DND-41 (cell line): ENCODE results near the gene SPATA6L.

Experiments used
- ATAC-seq: fragments of 200-7000 bp; cut with Tn5 transposase; 3 replicates; pipeline ENCODE4 v1.9.1; 2021; ENCODE audit warnings: low read depth; ENCODE audit not compliant: insufficient read depth
- DNase-seq: peaks from one replicate; pipeline ENCODE4 v3.0.0-alpha.2; 2020
- H2AFZ ChIP-seq: 2 replicates; pipeline ENCODE4 v1.6.0; 2012; ENCODE audit warnings: low read depth, low read length
- H3K27ac ChIP-seq: 2 replicates; pipeline ENCODE4 v1.5.1; 2012; ENCODE audit warnings: low read length, inconsistent platforms
- H3K27me3 ChIP-seq: fragments of 200-600 bp; sonication (generic); 2 replicates; pipeline ENCODE4 v1.6.0; 2012; ENCODE audit warnings: low read length, mild to moderate bottlenecking, inconsistent platforms; ENCODE audit not compliant: insufficient read depth, poor library complexity
- H3K36me3 ChIP-seq: 2 replicates; pipeline ENCODE4 v1.5.1; 2012; ENCODE audit warnings: low read length, inconsistent platforms; ENCODE audit not compliant: insufficient read depth
- H3K4me1 ChIP-seq: 2 replicates; pipeline ENCODE4 v1.5.1; 2012; ENCODE audit warnings: mild to moderate bottlenecking, low read length; ENCODE audit not compliant: insufficient read depth
- H3K4me2 ChIP-seq: 2 replicates; pipeline ENCODE4 v1.6.0; 2012; ENCODE audit warnings: mild to moderate bottlenecking, moderate library complexity, low read length, inconsistent platforms; ENCODE audit not compliant: insufficient read depth
- H3K4me3 ChIP-seq, 2 experiments: fragments of 200-600 bp in 1 of 2; shearing (Covaris generic) in 1 of 2; 2 replicates each; pipeline ENCODE4 v1.5.1; 2012 to 2016; ENCODE audit warnings: inconsistent platforms in 2 of 2, low read length in 2 of 2, mild to moderate bottlenecking in 2 of 2, low read depth in 1 of 2, moderate library complexity in 1 of 2
- H3K79me2 ChIP-seq: 2 replicates; pipeline ENCODE4 v1.6.0; 2012; ENCODE audit warnings: low read length, inconsistent platforms; ENCODE audit not compliant: insufficient read depth
- H3K9ac ChIP-seq: 2 replicates; pipeline ENCODE4 v1.6.0; 2012; ENCODE audit warnings: low read depth, mild to moderate bottlenecking, inconsistent platforms, low read length, moderate library complexity
- H3K9me3 ChIP-seq: 2 replicates; pipeline ENCODE4 v1.5.1; 2012; ENCODE audit warnings: low read length, moderate library complexity, mild to moderate bottlenecking, inconsistent platforms; ENCODE audit not compliant: insufficient read depth, severe bottlenecking
- H4K20me1 ChIP-seq: 2 replicates; pipeline ENCODE4 v1.6.0; 2012; ENCODE audit warnings: low read length; ENCODE audit not compliant: insufficient read depth
- EZH2 ChIP-seq: IDR thresholded peaks from 3 replicates; pipeline ENCODE4 v1.6.1; 2012; ENCODE audit warnings: borderline replicate concordance, low read depth, mild to moderate bottlenecking, moderate library complexity, low read length, inconsistent platforms; ENCODE audit not compliant: severe bottlenecking
- TF ChIP-seq, protein P1 (sequence below): IDR thresholded peaks from 2 replicates; pipeline ENCODE4 v1.5.1; 2012; ENCODE audit warnings: borderline replicate concordance, low read length, moderate library complexity, mild to moderate bottlenecking; ENCODE audit not compliant: poor library complexity, severe bottlenecking; ENCODE audit errors: extremely low read depth

Gene SPATA6L

DNA sequence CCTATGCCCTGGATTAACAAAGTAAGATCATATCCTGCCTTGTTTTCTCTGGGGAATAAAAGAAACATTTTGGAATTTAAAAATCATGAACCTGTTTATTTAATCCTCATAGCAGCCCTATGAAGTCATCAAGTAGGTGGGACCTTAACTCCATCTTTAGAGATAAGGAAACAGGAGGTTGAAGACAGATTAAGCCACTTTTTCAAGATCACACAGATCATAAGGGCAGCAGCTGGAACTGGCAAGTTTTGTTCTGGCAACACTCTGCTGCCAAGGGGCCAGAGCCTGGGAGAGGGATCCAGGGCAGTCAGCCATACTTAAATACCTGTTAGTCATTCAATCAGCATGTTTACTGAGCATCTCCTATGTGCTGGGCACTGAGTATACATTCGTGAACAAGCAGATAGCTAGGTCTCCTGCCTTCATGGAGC, 112.3 kb downstream of the SPATA6L start:
- Histone ChIP-seq H3K4me3 (no peak overlapping the region), H3K4me1 (peaks cover 9% of the 10 kb centered on the region; the same call in 1 of the 2 replicates), H3K9me3 (no peaks in the 10 kb centered on the region), H3K4me2 (no peak overlapping the region), H2AFZ (no peak overlapping the region), H4K20me1 (no peaks in the 10 kb centered on the region), H3K79me2 (no peaks in the 10 kb centered on the region), H3K36me3 (no peaks in the 10 kb centered on the region), H3K27me3 (no peaks in the 10 kb centered on the region), H3K9ac (no peak overlapping the region), H3K27ac (no peak overlapping the region)
- DNase-seq (no peak), ATAC-seq (no peak)
- TF ChIP-seq, protein P1, sequence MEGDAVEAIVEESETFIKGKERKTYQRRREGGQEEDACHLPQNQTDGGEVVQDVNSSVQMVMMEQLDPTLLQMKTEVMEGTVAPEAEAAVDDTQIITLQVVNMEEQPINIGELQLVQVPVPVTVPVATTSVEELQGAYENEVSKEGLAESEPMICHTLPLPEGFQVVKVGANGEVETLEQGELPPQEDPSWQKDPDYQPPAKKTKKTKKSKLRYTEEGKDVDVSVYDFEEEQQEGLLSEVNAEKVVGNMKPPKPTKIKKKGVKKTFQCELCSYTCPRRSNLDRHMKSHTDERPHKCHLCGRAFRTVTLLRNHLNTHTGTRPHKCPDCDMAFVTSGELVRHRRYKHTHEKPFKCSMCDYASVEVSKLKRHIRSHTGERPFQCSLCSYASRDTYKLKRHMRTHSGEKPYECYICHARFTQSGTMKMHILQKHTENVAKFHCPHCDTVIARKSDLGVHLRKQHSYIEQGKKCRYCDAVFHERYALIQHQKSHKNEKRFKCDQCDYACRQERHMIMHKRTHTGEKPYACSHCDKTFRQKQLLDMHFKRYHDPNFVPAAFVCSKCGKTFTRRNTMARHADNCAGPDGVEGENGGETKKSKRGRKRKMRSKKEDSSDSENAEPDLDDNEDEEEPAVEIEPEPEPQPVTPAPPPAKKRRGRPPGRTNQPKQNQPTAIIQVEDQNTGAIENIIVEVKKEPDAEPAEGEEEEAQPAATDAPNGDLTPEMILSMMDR: no peak
- no peak for TF ChIP-seq EZH2

DNA sequence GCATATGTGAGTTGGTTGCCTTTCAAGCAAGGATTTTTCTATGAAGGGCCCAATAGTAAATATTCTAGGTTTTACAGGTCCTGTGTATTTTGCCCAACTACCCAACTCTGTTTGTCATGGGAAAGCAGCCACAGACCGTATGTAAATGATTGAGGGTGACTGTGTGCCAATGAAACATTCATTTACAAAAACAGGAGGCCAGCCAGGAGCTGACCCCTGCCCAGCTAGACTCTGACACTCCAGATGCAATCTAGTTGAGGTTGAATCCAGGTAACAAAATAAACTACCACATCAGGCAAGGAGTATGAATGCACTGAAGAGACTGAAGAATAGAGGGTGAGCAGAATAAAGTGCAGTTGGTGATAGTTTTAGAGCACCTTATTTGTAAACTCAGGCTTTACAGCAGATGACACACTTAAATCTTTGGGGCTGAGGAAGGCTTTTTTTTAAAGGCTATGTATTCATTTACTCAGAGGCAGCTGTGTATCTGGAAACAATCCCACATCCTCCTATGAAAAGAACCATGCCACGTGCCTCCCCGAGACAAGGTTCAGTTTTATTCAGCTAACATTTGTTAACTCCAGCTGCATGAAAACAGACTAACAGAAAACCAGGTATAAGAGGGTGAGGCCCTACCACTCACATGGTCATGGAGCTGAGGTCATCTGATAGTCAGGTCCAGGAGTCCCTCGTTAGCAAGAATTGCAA, 115.3 kb downstream of the SPATA6L start:
- H3K36me3 ChIP-seq: no peaks in the 10 kb centered on the region
- TF ChIP-seq, protein P1: no peak
- no peak for TF ChIP-seq EZH2
- no peak overlapping the region for H3K4me2 ChIP-seq
- H3K9me3 ChIP-seq: no peaks in the 10 kb centered on the region
- H2AFZ ChIP-seq: no peak overlapping the region
- H3K9ac ChIP-seq: no peak overlapping the region
- peak; percentile 71 for ATAC-seq
- H3K27me3 ChIP-seq: no peaks in the 10 kb centered on the region
- peaks cover 9% of the 10 kb centered on the region; the same call in 1 of the 2 replicates for H3K4me1 ChIP-seq
- H3K4me3 ChIP-seq: no peak overlapping the region
- H3K79me2 ChIP-seq: no peaks in the 10 kb centered on the region
- DNase-seq: peak; percentile 14
- H4K20me1 ChIP-seq: no peaks in the 10 kb centered on the region
- H3K27ac ChIP-seq: no peak overlapping the region

DNA sequence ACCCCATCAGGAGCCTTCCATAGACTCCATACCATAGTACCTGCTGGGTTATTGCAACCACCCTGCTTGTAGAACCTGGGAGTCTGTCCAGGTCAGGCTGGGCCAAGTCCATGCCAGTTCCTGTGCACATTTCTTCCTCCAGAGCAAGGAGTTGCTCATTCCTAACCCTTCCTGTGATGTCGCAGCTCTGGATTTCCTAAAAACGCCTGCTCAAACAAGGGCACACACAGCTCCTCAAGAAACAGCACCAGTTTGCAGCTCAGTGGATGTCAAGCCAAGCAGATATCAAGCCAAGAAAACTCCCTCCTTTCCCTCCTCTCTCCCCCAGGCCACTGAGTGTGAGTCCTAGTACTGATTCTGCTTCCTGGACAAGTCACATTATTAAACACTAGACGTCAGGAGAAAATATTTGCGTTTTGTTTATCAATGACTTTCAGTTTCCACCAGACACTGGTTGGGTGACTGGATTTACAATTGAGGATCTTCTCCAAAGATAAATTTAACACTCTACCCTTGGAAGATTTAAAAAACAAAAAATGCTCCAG, 116.5 kb downstream of the SPATA6L start:
- Histone ChIP-seq H3K27me3 (no peaks in the 10 kb centered on the region), H3K9ac (no peak overlapping the region), H3K4me1 (peaks cover 9% of the 10 kb centered on the region; the same call in 1 of the 2 replicates), H3K36me3 (no peaks in the 10 kb centered on the region), H3K4me2 (no peak overlapping the region), H3K9me3 (no peaks in the 10 kb centered on the region), H4K20me1 (no peaks in the 10 kb centered on the region), H2AFZ (no peak overlapping the region), H3K4me3 (no peak overlapping the region), H3K27ac (no peak overlapping the region), H3K79me2 (no peaks in the 10 kb centered on the region)
- DNase-seq: no peak
- TF ChIP-seq, protein P1: no peak
- TF ChIP-seq EZH2: no peak
- no peak for ATAC-seq
